C4-2B (cell line): ENCODE data around the gene OR2L8.

Source experiments
- H3K27ac ChIP-seq: fragments of 450-650 bp; 2 replicates; pipeline ENCODE4 v1.5.1; 2017
- CTCF ChIP-seq: fragments of 450-650 bp; conservative IDR thresholded peaks from 2 replicates; pipeline ENCODE4 v1.5.1; 2017; ENCODE audit warnings: mild to moderate bottlenecking
- ZFX ChIP-seq: fragments of 450-650 bp; IDR thresholded peaks from 2 replicates; pipeline ENCODE4 v1.6.1; 2017

Gene OR2L8

DNA sequence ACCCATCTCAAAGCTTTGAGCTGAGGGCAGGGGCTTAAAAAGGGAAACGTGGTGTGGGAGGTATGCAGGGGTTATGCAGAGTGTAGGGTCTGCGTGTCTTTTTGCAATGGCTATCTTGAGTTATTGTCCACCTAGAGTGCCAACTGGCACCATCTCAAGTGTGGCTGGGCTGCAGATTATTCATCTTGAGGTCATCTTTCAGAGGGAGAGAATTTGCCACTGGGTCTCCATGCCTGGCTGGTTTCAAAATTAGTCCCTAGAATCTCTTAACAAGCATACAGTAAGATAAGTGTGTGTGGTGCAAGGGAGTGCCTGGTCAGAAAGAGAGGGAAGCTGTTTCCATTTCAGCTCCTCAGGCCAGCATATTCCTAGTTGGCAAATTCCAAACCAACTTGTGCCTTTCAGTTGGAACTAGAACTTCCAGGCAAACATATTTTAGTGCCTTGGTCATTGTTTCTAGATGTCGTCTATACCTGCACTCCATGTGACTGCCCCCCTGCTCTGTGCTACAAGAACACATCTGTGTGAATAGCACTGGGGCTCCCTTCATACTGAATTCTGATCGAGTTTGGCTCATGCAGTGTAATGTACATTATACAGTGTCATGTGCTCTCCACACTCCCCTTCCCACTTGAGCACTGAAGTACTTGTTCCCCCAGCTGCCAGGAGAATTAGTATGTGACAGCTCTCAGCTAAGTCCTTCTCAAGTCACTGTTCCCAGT is 33.6 kb upstream of the OR2L8 start:
- TF ChIP-seq CTCF, result no peak
- no peak for TF ChIP-seq ZFX
- no peak overlapping the region for H3K27ac ChIP-seq

DNA sequence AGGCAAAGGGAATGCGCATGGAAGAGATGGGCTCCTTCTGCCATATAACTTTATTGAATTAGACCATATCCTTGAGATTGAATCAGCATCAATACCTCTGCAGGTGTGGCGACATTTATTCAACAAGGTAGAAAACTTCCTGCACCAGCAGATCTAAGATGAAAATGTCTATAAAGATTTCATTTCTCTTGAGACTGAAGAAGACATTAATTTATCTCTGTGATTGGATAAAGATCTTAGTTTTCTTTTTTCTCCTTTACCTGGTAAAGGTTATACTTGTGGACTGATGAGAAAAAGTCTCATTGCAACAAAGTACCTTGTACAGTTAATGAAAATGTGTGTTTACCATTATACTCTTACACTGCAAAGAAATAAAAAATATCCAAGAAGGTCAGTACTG is 28.7 kb upstream of the OR2L8 start, which contains the start of gene OR2T8:
Gene OR2T8 (plus strand): TSS at position 301 of the 400 bp plus-strand sequence. CDS start 766 bp downstream, outside the sequence.
- H3K27ac ChIP-seq, result no peak within 1 kb of the TSS
- TF ChIP-seq ZFX (no peak), CTCF (no peak)

DNA sequence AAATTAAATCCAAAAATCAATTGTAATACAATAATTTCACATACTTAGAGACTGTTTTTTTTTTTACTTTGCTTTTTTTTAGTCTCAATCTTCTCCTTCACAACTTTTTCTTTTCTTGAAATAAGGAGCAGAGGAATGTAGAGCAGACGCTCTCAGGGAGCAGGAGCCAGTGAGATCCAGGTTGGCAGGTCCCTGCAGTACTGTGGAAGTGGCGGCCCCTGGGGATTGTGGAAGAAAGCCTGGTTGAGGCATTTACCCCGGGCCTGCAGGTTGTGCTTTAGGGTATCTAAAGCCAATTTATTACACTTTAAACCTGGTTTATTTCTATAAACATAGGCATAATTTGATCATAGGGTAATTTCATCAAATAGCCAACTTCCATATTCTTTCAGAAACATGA is 24.7 kb upstream of the OR2L8 start:
- TF ChIP-seq ZFX, result no peak
- TF ChIP-seq CTCF, result no peak
- H3K27ac ChIP-seq, result no peak overlapping the region

- TF ChIP-seq CTCF (no peak), ZFX (no peak)
- H3K27ac ChIP-seq, result no peak within 1 kb of the TSS
Observed at GRCh38 chr1:247924868-247925267, 23.8 kb upstream of the OR2L8 start, which contains the start of gene OR2AJ1. Gene OR2AJ1 (plus strand): TSS chr1:247924889. CDS start chr1:247933769, 8,880 bp downstream.

GRCh38 chr1:247933989-247934388 is 14.7 kb upstream of the OR2L8 start:
- no peak overlapping the region for H3K27ac ChIP-seq
- TF ChIP-seq CTCF (no peak), ZFX (no peak)

GRCh38 chr1:247935781-247936180 is 12.9 kb upstream of the OR2L8 start:
- TF ChIP-seq CTCF (no peak), ZFX (no peak)
- no peak overlapping the region for H3K27ac ChIP-seq

DNA sequence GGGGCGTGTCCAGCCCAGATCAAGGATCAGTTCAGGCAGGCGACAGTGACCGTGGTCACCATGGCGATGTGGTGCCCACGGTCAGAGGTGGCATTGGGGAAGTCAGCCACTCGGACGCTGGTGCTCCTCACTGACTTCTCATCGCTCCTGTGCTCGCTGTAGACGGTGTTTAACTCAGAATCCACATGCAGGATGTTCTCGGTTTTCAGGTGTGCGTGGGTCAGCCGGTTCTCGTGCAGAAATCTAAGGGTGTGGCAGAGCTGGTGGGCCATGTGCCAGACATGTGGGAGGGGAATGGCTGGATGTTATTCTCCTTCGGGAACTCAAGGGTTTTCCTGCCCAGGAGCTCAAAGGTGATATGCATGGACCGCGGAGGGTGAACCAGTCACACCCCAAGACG is 12.2 kb upstream of the OR2L8 start:
- TF ChIP-seq CTCF, result 0 out of 2 replicates have a peak, but pooled peaks have one; percentile 22
- TF ChIP-seq ZFX, result no peak
- H3K27ac ChIP-seq, result no peak overlapping the region
